ENCODE measurements around the gene CCDC71L.

CCDC71L gene

DNA sequence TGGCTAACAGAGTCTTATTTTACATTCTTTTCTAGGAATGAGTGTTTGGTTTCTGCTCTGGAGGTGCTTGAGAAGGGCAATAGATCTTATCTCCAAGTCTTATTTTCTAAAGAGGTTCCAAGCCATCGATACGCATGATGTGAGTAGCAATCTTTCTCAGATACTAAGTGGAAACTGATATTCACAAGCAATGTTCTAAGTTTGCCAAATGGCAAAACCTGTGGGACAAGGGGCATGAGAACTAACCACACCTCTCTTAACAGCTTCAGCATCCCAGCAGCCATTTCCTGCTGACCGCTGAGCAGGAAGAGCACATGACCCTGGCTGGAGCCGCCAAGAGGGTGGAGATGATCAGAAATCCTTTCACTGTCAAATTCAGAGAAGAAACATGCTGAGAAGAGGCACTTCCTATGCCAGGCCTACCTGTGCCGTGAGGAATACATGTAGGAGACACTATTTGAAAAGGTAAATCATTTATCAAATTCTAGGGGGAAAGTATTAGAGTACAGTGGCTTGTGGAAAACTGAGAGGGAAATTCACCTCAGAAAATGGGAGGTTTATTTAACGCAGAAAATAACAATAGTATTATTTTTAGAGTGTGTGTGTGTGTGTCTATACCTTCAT lies 35.2 kb downstream of the CCDC71L start:
- no peak for DNase-seq (ENCODE audit: low read depth, low spot score)

DNA sequence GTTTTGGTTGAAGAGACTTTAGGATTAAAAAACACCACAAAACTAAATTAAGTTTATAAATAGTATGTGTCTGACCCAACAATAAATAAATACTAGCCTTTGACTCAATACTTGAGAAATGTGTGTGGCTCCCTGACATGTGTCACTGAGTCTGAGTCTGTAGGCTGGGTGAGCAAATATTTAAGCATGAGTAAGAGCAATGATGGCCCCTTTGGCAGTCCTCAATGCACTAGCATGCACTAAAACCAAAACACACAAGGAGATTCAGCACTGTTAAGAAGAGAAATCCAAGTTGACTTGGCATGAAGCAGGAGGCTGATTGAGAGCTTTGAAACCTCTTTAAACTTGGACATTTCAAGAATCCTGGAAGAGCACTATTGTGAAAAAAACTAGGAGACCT lies 37.1 kb downstream of the CCDC71L start:
- DNase-seq (ENCODE audit: low read depth, low spot score), result no peak

DNA sequence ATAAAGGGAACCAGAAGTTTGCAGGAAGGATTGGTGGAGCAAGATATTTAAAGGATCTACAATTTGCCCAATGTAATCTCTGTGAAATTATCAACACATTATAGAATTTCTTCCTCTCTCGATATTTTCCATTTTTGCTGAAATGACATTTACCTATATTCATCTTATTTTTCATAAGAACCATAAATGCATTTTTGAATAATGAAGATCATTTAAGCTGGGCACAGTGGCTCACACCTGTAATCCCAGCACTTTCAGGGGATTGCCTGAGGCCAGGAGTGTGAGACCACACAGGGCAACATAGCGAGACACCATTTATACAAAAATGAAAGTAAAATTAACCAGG lies 37.7 kb downstream of the CCDC71L start:
- DNase-seq (ENCODE audit: low read depth, low spot score), result no peak

DNA sequence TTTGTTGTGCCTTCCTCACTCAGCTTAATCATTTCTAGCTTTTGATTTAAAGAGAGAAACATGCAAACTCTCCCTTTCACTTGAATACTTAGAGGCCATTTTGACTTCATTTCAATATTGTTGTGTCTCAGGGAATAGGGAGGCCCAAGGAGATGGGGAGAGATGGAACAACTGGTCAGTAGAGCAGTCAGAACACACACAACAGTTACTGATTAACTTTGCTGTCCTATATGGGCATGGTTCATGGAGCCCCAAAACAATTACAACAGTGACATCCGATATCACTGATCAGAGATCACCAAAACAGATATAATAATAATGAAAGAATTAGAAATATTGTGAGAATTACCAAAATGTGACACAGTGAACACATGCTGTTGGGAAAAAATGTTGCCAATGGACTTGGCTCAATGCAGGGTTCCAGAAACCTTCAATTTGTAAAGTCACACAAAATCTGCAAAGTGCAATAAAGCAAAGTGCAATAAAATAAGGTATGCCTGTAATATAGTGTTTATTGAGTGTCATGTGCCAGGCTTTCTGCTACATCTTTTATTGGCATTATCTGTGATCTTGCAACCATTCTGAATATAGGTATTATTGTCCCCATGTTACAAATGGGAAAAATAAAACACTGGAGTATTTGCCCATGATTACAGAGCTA lies 38.2 kb downstream of the CCDC71L start:
- no peak for DNase-seq (ENCODE audit: low read depth, low spot score)

DNA sequence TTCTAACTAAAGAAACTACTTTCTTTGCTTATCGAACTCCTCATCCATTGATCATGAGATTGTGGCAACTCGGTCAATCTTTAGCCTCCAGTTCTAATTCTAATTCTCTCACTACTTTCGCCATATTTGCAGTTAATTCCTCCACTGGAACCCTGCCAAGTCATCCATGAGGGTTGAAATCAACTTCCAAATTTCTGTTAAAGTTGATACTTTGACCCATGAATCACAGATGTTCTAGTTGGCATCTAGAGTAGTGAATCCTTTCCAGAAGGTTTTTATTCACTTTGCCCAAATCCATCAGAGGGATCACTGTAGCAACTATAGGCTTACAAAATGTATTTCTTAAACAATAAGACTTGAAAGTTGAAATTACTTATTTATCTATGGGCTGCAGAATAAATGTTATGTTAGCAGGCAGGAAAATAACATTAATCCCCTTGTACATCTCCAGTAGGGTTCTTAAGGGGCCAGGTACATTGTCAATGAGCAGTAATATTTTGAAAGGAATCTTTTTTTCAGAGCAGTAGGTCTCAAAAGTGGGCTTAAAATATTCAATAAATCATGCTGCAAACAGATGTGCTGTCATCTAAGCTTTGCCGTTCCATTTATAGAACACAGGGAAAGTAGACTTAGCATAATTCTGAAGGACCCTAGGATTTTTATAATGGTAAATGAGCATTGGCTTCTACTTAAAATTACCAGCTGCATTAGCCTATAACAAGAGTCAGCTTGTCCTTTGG lies 39.4 kb downstream of the CCDC71L start:
- DNase-seq (ENCODE audit: low read depth, low spot score), result no peak

DNA sequence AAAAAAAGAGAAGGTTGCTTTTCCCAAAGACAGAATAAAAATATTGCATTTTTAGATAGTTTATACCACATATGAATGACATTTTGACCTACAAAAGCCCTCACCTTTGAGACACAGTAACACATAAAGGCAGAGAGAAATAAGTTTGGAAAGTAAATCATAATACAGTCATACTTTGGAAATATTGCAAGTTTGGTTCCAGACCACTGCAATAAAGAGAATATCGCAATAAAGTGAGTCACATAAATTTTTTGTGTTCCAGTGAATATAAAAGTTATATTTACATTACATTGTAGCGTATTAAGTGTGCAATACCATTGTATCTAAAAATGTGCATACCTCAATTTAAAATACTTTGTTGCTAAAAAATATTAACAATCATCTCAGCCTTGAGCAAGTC lies 40.3 kb downstream of the CCDC71L start:
- DNase-seq (ENCODE audit: low read depth, low spot score), result no peak

DNA sequence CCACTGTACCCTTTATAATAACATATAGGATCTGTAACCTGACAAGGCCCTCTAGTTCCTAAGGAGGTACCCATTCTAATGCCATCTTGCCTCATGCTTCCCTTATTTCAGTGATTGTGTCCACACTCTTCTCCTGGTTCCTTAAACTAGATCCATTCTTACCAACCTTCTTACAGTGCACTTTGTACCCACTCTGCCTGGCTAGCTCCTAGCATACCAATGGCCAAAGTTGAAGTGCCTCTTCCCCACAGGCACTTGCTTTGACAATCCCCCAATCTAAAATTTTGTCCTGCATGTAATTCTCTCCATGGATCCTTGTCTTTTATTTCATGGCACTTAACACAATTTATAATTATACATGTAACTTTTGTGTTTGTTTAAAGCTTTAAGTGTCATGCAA lies 40.9 kb downstream of the CCDC71L start:
- DNase-seq (ENCODE audit: low read depth, low spot score), result no peak

DNA sequence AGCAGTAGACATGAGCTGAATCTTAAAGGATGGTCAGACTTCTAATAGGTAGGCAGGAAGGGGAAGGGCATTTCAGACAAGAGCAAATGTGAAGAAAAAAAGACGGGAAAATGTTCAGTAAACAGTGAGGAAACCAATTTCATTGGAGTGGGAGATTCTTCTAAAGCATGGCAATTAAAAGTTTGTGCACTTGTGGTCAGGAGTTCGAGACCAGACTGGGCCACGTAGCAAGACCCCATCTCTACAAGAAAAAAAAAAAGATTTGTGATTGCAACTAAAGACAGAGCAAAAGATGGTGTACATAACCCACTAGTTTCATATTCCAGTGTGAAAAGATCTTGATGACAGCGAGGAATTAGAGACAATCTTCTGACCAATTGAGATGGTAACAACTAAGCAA lies 41.7 kb downstream of the CCDC71L start:
- DNase-seq (ENCODE audit: low read depth, low spot score), result no peak

DNA sequence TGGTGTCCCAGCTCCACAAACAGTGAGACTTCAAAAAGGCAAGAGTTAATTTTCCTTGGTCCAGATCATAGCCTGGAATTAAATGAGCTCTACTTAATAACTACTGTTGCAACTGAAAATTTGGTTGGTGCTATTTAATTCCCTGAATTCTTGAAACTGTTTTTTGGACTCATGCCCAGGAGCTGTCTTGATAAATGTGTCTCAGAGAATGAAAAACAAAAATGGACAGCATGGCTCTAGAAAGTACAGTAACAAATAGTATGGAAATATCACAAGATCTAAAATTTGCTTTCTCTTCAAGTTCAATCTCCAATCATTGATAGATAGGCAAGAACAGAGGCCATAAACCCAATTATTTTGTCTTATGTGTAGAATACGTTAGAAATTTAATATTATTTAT lies 42.5 kb downstream of the CCDC71L start:
- DNase-seq (ENCODE audit: low read depth, low spot score), result no peak

DNA sequence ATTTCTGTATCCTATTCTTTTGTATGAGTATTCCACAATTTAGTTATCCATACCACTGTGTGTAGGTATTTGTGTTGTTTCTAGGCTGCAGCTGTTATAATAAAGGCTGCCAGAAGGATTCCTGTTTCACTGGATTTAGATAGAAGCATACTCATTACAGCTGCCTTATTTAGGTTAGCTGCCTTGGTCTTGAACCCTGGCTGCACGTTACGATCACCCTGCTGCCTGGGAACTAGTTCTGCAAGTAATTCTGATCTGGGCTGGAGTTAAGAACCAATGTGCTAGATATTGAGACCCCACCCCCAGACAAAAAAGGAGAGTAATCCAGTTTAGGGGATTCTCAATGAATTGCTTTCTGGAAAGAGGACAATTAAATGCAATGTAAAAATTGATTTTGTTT lies 43.1 kb downstream of the CCDC71L start:
- no peak for DNase-seq (ENCODE audit: low read depth, low spot score)

DNA sequence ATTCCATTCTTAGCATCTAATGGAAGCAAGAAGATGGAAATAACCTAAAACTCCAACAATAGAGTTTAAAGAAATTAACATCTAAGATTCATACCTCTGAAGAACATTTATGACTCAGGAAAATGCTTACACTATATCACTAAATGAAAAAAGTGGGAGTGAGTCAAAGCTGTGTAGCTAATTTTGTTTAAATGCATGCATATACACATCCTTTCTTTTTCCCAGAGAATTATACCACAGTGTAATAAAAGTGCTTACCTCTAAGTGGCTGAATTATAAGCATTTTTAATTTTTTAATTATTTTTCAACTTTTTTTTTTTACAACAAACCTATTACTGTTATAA lies 44.3 kb downstream of the CCDC71L start:
- DNase-seq (ENCODE audit: low read depth, low spot score), result no peak

DNA sequence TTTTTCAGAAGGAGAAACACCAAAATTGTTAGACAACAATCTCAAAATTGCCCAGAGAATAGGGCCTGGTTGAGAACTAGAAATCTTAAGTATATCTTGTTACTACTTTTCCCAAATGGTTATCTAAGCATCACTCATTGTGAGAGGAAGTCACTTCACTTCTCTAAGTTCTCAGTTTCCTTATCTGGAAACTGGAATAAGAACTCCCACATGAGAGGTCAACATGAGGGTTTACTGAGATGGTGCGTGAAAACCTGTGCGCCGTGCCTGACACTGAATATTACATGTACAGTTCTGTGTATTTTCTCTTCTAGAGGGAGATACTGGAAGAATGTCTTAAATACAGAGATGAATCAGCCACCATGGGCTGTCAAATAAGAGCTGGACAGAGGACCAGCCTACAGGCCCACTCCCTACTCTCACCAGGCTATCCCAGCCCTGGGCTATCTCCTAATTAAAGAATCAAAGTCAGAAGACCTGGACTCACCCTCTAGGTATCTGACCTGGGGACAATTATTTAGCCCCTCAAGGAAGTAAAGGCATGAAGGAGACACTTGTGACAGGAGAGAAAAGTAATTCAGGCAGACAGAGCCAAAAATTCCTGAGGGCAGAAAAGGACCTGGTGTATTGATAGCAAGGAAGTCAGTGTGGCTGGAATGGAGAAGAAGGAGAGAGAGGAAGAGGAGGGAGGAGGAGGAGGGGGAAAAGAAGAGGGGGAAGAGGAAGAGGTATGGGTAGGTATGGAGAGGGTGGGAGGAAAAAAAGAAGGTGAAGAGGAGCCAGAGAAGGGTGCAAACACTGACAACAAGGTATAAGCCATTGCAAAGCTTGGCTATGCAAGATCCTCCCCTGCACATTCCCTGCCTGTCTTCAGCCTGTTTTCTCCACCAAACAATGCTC lies 44.9 kb downstream of the CCDC71L start:
- DNase-seq (ENCODE audit: low read depth, low spot score), result no peak

DNA sequence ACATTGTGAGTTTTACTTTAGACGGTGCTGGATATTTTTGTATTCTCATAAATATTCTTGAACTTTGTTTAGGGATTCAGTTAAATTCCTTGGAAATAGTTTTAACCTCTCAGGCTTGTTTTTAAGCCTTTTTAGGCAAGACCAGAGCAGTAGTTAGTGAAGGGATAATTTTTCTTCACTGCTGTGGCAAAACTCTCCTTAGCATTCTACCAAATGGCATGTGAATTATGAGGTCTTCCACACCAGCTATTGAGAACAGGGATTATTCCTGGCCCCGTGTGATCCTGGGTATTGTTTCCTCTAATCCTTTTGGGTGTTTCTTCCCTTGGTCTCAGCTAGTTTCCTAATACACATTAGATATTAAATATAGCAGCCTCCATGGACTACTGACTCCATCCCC lies 46.2 kb downstream of the CCDC71L start:
- DNase-seq (ENCODE audit: low read depth, low spot score), result no peak

DNA sequence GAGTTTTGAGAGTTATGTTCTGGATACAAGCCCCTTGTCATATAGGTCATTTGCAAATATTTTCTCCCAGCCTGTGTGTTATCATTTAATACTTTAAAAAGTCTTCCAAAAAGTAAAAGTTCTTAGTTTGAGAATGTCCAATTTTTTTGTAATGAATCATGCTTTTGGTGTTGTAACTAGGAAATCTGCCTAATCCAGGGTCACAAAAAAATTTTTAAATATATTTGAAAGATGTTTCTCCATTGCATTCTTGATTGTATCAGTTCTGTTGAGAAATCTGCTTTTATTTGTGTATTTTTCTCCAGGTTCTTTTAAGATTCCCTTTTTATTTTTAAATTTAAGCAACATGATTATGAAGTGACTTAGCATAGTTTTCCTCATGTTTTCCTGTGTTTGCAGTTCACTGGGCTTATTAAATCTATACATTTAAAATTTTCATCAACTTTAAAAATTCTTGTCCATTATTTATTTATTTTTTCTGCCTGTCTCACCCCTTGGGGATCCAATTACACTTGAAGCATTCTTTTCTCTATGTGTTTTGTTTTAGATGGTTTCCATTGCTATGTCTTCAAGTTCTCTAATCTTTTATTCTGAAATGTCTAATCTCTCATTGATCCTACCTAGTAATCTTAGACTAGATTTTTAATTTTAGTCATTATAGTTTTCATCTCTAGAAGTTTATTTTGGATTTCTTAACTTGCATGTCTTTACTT lies 47.0 kb downstream of the CCDC71L start:
- DNase-seq (ENCODE audit: low read depth, low spot score), result no peak

DNA sequence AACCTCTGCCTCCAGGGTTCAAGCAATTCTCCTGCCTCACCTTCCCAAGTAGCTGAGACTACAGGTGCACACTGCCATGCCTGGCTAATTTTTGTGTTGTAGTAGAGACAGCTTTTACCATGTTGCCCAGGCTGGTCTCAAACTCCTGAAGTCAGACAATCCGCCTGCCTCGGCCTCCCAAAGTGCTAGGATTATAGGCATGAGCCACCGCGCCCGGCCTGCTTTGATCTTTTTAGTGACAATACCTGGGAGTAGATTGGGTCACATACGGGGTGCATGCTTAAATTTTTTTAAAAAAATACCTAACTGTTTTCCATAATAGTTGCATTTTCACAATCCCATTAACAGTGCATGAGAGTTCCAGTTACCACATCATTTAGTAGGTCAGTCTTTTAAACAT lies 47.7 kb downstream of the CCDC71L start:
- no peak for DNase-seq (ENCODE audit: low read depth, low spot score)

DNA sequence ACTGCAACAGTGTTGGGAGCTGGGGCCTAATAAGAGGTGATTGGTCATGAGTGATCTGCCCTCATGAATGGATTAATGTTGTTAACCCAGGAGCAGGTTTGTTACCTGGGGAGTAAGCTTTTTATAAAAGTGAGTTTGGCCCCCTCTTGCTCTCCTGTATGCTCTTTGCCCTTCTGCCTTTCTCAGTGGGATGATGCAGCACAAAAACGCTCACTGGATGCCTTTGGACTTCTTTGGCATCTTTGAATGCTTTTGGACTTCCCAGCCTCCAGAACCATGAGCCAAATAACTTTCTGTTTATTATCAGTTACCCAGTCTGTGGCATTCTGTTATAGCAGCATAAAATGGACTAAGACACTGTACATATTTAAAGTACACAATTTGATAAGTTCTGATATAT lies 48.5 kb downstream of the CCDC71L start:
- no peak for DNase-seq (ENCODE audit: low read depth, low spot score)

DNA sequence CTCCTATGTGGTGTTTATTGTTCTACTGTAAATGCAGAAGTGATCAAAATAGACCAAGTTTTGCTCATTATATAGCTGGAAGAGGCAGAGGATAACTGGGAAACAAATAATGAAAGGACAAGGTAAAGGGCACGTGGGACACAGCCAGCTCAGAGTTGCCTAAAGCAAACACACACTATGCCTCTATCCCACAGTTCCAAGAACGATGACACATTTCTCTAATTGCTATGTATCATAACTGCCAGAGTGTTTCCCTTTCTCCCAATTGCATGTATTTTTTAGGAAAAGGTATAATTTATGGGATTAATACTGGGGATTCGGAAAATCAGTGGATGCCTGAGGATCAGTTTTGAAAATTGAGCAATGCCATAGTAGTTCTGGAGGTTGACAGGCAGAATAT lies 49.0 kb downstream of the CCDC71L start:
- no peak for DNase-seq (ENCODE audit: low read depth, low spot score)

DNA sequence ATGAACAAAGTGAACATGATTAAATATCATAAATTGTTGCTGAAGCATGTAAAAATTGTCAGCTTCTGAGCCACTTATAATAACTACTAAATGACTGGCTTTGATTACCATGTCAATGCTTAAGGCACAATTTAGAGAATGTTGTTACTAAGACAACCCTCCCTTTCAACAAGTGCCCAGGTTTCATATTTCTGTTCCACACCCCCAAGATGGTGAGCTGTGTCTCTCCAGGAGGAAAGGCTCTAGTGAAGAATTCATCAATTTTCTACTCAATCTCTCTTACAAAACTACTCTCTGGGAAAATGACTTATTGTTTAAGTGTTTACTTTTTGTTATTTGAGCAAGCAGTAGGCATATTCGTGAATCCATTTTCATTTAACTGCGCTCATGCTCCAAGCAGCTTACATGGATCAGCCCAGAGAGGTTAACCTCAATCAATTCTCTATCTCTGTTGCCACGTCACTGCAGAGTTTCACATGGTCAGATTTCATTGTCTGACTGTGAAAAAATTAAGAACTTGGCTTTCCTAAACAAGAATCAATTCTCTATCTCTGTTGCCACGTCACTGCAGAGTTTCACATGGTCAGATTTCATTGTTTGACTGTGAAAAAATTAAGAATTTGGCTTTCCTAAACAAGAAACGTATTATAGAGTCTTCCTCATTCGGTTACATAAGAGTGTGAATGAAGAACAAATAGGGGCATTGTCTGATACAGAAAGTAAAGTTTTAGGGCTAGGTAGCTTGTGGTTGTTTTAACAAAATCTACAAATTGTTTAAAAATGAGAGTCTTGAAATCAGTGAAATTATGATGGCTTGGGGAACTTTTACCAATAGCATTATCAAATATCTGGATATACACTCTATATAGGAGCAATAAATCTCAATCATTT lies 49.7 kb downstream of the CCDC71L start:
- no peak for DNase-seq (ENCODE audit: low read depth, low spot score)

DNA sequence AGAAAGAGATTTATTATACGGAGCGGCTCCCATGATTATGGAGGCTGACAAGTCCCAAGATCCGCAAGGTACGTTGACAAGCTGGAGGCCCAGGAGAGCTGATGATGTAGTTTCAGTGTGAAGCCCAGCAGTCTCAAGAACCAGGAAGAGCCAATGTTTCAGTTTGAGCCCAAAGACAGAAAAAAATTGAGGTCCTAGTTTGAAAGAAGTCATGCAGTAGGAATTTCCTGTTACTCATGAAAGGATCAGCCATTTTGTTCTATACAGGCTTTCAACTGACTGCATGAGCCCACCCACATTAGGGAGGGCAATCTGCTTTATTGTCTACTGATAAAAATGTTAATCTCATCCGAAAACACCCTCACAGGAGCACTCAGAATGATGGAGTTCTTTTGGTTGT lies 51.5 kb downstream of the CCDC71L start:
- no peak for DNase-seq (ENCODE audit: low read depth, low spot score)

DNA sequence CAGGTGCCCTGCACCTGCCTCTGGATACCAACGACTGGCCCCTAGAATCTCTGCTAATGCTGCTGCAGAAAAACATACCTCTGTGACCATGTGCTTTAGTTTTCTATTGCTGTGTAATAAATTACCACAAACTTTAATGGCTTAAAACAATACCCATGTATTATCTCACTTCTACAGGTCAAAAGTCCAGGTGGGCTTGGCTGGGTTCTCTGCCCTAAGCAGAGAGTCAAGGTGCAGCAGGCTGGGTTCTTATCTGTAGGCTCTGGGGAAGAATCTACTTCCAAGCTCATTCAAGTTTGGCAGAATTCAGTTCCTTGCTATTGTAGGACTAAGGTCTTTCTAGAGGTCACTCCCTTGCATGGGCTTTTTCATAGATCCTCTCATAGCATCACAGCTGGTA lies 52.3 kb downstream of the CCDC71L start:
- no peak for DNase-seq (ENCODE audit: low read depth, low spot score)
